Measurements from ENCODE around the gene CDK6. TPM values are rescaled to one million over a fixed set of nuclear protein-coding genes. Genes with fewer than 3 reads are reported as not detected.

CDK6 gene
- total RNA-seq, 1 donor from 2014 or later = 6.0 TPM

DNA sequence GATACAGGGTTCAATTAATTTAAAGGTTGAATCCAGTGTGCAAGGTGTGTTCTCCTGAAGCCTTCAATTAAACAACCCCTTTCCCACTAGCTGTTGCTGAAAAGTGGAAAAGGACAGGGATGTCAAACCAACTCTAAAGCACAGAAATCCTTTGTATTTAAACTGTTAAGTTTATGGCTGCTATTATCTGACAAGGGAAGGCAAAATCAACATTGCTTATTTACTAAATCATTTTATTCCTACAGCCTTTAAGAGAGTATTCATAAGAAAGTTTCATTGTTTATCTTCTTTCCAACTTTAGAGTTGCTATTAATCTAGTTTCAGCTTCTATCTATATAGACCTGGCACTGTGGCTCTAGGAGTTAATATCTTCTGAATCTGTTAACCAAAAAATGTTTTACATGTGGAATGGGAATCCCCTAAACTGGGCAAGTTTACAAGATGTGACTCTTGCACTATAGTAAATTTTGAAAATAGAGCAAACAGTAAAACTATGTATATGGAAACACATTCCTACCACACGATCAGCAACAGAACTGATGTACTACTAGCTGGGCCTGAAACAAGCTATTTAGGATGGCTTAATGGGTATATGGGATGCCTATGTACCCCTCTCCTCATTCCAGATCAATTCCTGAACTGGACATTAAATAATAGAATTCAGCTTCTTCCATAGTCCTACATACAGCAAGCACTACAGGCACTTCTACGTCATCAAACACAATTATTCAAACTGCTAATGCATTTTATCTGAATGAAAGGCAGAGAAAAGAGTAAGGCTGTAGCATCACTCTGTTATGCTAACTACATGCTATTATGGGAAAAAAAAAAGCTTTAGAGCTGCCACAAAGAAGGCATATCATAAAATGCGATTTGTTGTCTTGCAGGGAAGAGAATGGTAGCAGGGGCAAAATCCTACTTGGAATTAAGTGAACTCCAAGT lies 52.8 kb downstream of the CDK6 start:
- H4K20me1 ChIP-seq (ENCODE audit: low read depth) = no peaks in the 10 kb centered on the region
- Mint-ChIP-seq H3K4me3 (no peak overlapping the region), H3K27ac (no peak overlapping the region), H3K9me3 (peaks cover 2% of the 10 kb centered on the region), H3K27me3 (ENCODE audit: insufficient read depth, low read depth) (no peaks in the 10 kb centered on the region), H3K4me1 (peaks cover 13% of the 10 kb centered on the region), H3K36me3 (peaks cover 15% of the 10 kb centered on the region)
- H3K27ac ChIP-seq = no peak overlapping the region
- H2AFZ ChIP-seq (replicated peaks) = no peak overlapping the region
- no peak overlapping the region for H3K4me2 ChIP-seq
- no peak for DNase-seq (ENCODE audit: low spot score)
- H3K27me3 ChIP-seq = no peaks in the 10 kb centered on the region
- peaks cover 7% of the 10 kb centered on the region for H3K9me3 ChIP-seq (ENCODE audit: low read depth)
- no peak overlapping the region for H3K9ac ChIP-seq
- no peak for TF ChIP-seq CTCF (IDR thresholded peaks at IDR 0.05)
- TF ChIP-seq EZH2phosphoT487 (IDR thresholded peaks at IDR 0.05) = no peak
- TF ChIP-seq EZH2 (IDR thresholded peaks at IDR 0.05) = no peak
- H3K79me2 ChIP-seq (ENCODE audit: low read depth) = no peaks in the 10 kb centered on the region
- H3K4me3 ChIP-seq = no peak overlapping the region
- peaks cover 23% of the 10 kb centered on the region for H3K4me1 ChIP-seq
- peaks cover 15% of the 10 kb centered on the region for H3F3A ChIP-seq (ENCODE audit: low read depth)
- no peaks in the 10 kb centered on the region for H3K36me3 ChIP-seq

- no peaks in the 10 kb centered on the region for H3K27me3 ChIP-seq
- H3F3A ChIP-seq (ENCODE audit: low read depth) = peaks cover 15% of the 10 kb centered on the region
- no peak overlapping the region for H3K4me3 ChIP-seq
- Mint-ChIP-seq H3K4me1 (peaks cover 13% of the 10 kb centered on the region), H3K36me3 (peaks cover 16% of the 10 kb centered on the region), H3K4me3 (no peak overlapping the region), H3K27me3 (ENCODE audit: insufficient read depth, low read depth) (no peaks in the 10 kb centered on the region), H3K9me3 (peaks cover 4% of the 10 kb centered on the region), H3K27ac (no peak overlapping the region)
- no peak overlapping the region for H3K4me2 ChIP-seq
- no peak overlapping the region for H3K27ac ChIP-seq
- TF ChIP-seq EZH2phosphoT487 (IDR thresholded peaks at IDR 0.05) = no peak
- no peak for TF ChIP-seq CTCF (IDR thresholded peaks at IDR 0.05)
- no peak for TF ChIP-seq EZH2 (IDR thresholded peaks at IDR 0.05)
- H2AFZ ChIP-seq (replicated peaks) = no peak overlapping the region
- peaks cover 23% of the 10 kb centered on the region for H3K4me1 ChIP-seq
- no peaks in the 10 kb centered on the region for H4K20me1 ChIP-seq (ENCODE audit: low read depth)
- no peak for DNase-seq (ENCODE audit: low spot score)
- H3K9ac ChIP-seq = no peak overlapping the region
- no peaks in the 10 kb centered on the region for H3K36me3 ChIP-seq
- no peaks in the 10 kb centered on the region for H3K79me2 ChIP-seq (ENCODE audit: low read depth)
- H3K9me3 ChIP-seq (ENCODE audit: low read depth) = peaks cover under 1% of the 10 kb centered on the region
These were observed 53.5 kb downstream of the CDK6 start for GRCh38 chr7:92782855-92783254.

DNA sequence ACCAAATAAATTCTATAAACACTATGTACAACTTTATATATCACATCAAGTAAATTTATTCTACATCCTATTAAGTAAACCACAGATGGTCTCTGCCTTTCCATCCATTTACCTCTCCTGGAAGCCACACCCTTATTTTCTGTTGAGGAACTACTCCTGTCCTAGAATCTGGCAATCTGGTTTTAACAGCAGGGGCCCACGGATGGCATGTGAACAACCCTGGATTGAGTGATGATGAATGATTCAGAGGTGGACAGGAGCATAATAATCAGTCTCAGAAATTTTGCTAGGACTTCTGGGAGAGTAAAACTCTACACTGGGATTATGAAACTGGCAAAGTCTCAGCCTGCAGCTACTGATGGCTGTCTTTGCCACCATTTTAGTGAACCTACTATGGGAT lies 54.1 kb downstream of the CDK6 start:
- H3K27ac Mint-ChIP-seq = no peak overlapping the region
- no peak for DNase-seq (ENCODE audit: low spot score)
- no peaks in the 10 kb centered on the region for H3K27me3 ChIP-seq

More for the DNA sequence above, 54.1 kb downstream of the CDK6 start:
- no peak overlapping the region for H3K4me3 Mint-ChIP-seq
- no peaks in the 10 kb centered on the region for H3K27me3 Mint-ChIP-seq (ENCODE audit: insufficient read depth, low read depth)
- no peaks in the 10 kb centered on the region for H3K36me3 ChIP-seq
- no peak overlapping the region for H3K27ac ChIP-seq
- no peaks in the 10 kb centered on the region for H4K20me1 ChIP-seq (ENCODE audit: low read depth)
- peaks cover 20% of the 10 kb centered on the region for H3K36me3 Mint-ChIP-seq
- no peak overlapping the region for H3K4me3 ChIP-seq
- no peak overlapping the region for H3K9ac ChIP-seq
- H3K9me3 Mint-ChIP-seq = peaks cover 9% of the 10 kb centered on the region
- H2AFZ ChIP-seq (replicated peaks) = no peak overlapping the region
- H3K9me3 ChIP-seq (ENCODE audit: low read depth) = no peaks in the 10 kb centered on the region
- TF ChIP-seq EZH2 (IDR thresholded peaks at IDR 0.05) (no peak), EZH2phosphoT487 (IDR thresholded peaks at IDR 0.05) (no peak), CTCF (IDR thresholded peaks at IDR 0.05) (no peak)
- peaks cover 15% of the 10 kb centered on the region for H3F3A ChIP-seq (ENCODE audit: low read depth)
- no peaks in the 10 kb centered on the region for H3K79me2 ChIP-seq (ENCODE audit: low read depth)
- peaks cover 13% of the 10 kb centered on the region for H3K4me1 Mint-ChIP-seq
- no peak overlapping the region for H3K4me2 ChIP-seq
- peaks cover 23% of the 10 kb centered on the region for H3K4me1 ChIP-seq

Data from neural progenitor cell (in vitro differentiated cells).